Measurements from ENCODE around the gene CLEC4G. TPM values are rescaled to one million over a fixed set of nuclear protein-coding genes. Genes with fewer than 3 reads are reported as not detected.

CLEC4G gene
- total and polyA plus RNA-seq, 9 donors: 0.08 to 0.16 (median 0.13) TPM; not detected in 4

GRCh38 chr19:7685546-7686445 is 46.1 kb downstream of the CLEC4G start:
- Histone ChIP-seq H3K4me1 (ENCODE audit: control insufficient read depth, insufficient read depth, low read length) (peaks cover 8% of the 10 kb centered on the region), H3K9me3 (replicated peaks; ENCODE audit: control insufficient read depth, low read depth, low read length) (no peaks in the 10 kb centered on the region), H3K4me3 (ENCODE audit: low read length) (no peak overlapping the region), H3K27ac (ENCODE audit: low read length) (no peak overlapping the region), H3K36me3 (ENCODE audit: control insufficient read depth, insufficient read depth, low read length) (peaks cover 16% of the 10 kb centered on the region), H3K27me3 (ENCODE audit: control insufficient read depth, insufficient read depth, low read length) (no peaks in the 10 kb centered on the region)
- no peak for DNase-seq
- WGBS (ENCODE audit: insufficient coverage): 35% methylated on average over 19 of the region's 19 CpGs

GRCh38 chr19:7682175-7682855 is 49.6 kb downstream of the CLEC4G start:
- 69% methylated on average over 69 of the region's 74 CpGs for WGBS (ENCODE audit: insufficient coverage)
- H3K27ac ChIP-seq (ENCODE audit: low read length): no peak overlapping the region
- H3K4me1 ChIP-seq (ENCODE audit: control insufficient read depth, insufficient read depth, low read length): peaks cover 12% of the 10 kb centered on the region
- peak overlapping the region; percentile 86 for H3K4me3 ChIP-seq (ENCODE audit: low read length)
- peaks cover 2% of the 10 kb centered on the region for H3K27me3 ChIP-seq (ENCODE audit: control insufficient read depth, insufficient read depth, low read length)
- no peaks in the 10 kb centered on the region for H3K9me3 ChIP-seq (replicated peaks; ENCODE audit: control insufficient read depth, low read depth, low read length)
- H3K36me3 ChIP-seq (ENCODE audit: control insufficient read depth, insufficient read depth, low read length): peaks cover 16% of the 10 kb centered on the region
- DNase-seq: no peak

- H3K27ac ChIP-seq (ENCODE audit: low read length): peak overlapping the region; percentile 65
These were observed 50.4 kb downstream of the CLEC4G start for GRCh38 chr19:7681340-7682174.

GRCh38 chr19:7680606-7681339 is 51.1 kb downstream of the CLEC4G start, which contains the start of gene TRAPPC5:
TSS of gene TRAPPC5 (plus strand) at chr19:7680833. CDS start at chr19:7682254, 1,421 bp downstream.
- WGBS (ENCODE audit: insufficient coverage): under 1% methylated on average over 75 of the region's 79 CpGs
- H3K27ac ChIP-seq (ENCODE audit: low read length): peak within 1 kb of the TSS; percentile 65
- H3K4me1 ChIP-seq (ENCODE audit: control insufficient read depth, insufficient read depth, low read length): peaks cover 12% of the 10 kb centered on the region
- no peaks in the 10 kb centered on the region for H3K9me3 ChIP-seq (replicated peaks; ENCODE audit: control insufficient read depth, low read depth, low read length)
- peak; percentile 94 for DNase-seq
- peak within 1 kb of the TSS; percentile 86 for H3K4me3 ChIP-seq (ENCODE audit: low read length)
- H3K27me3 ChIP-seq (ENCODE audit: control insufficient read depth, insufficient read depth, low read length): peaks cover 9% of the 10 kb centered on the region
- H3K36me3 ChIP-seq (ENCODE audit: control insufficient read depth, insufficient read depth, low read length): peaks cover 16% of the 10 kb centered on the region

More at GRCh38 chr19:7681340-7682174, 50.4 kb downstream of the CLEC4G start:
- WGBS (ENCODE audit: insufficient coverage): under 1% methylated on average over 31 of the region's 43 CpGs
- Histone ChIP-seq H3K4me3 (ENCODE audit: low read length) (peak overlapping the region; percentile 86), H3K4me1 (ENCODE audit: control insufficient read depth, insufficient read depth, low read length) (peaks cover 12% of the 10 kb centered on the region), H3K9me3 (replicated peaks; ENCODE audit: control insufficient read depth, low read depth, low read length) (no peaks in the 10 kb centered on the region), H3K36me3 (ENCODE audit: control insufficient read depth, insufficient read depth, low read length) (peaks cover 16% of the 10 kb centered on the region), H3K27me3 (ENCODE audit: control insufficient read depth, insufficient read depth, low read length) (peaks cover 7% of the 10 kb centered on the region)
- DNase-seq: peak; percentile 86

GRCh38 chr19:7679771-7680605 is 51.9 kb downstream of the CLEC4G start:
- Histone ChIP-seq H3K4me3 (ENCODE audit: low read length) (no peak overlapping the region), H3K9me3 (replicated peaks; ENCODE audit: control insufficient read depth, low read depth, low read length) (no peaks in the 10 kb centered on the region), H3K27ac (ENCODE audit: low read length) (no peak overlapping the region), H3K36me3 (ENCODE audit: control insufficient read depth, insufficient read depth, low read length) (peaks cover 16% of the 10 kb centered on the region), H3K4me1 (ENCODE audit: control insufficient read depth, insufficient read depth, low read length) (peaks cover 12% of the 10 kb centered on the region), H3K27me3 (ENCODE audit: control insufficient read depth, insufficient read depth, low read length) (peaks cover 9% of the 10 kb centered on the region)
- 45% methylated on average over 15 of the region's 22 CpGs for WGBS (ENCODE audit: insufficient coverage)
- no peak for DNase-seq

- Histone ChIP-seq H3K4me3 (ENCODE audit: low read length) (no peak overlapping the region), H3K27me3 (ENCODE audit: control insufficient read depth, insufficient read depth, low read length) (peaks cover 9% of the 10 kb centered on the region)
- DNase-seq: no peak
These were observed 52.7 kb downstream of the CLEC4G start for GRCh38 chr19:7678971-7679751.

More at GRCh38 chr19:7678971-7679751, 52.7 kb downstream of the CLEC4G start:
- 71% methylated on average over 16 of the region's 30 CpGs for WGBS (ENCODE audit: insufficient coverage)
- H3K4me1 ChIP-seq (ENCODE audit: control insufficient read depth, insufficient read depth, low read length): peaks cover 12% of the 10 kb centered on the region
- peaks cover 16% of the 10 kb centered on the region for H3K36me3 ChIP-seq (ENCODE audit: control insufficient read depth, insufficient read depth, low read length)
- H3K9me3 ChIP-seq (replicated peaks; ENCODE audit: control insufficient read depth, low read depth, low read length): no peaks in the 10 kb centered on the region
- H3K27ac ChIP-seq (ENCODE audit: low read length): no peak overlapping the region
